Osteoblast (primary cell): ENCODE measurements around the gene PP2D1. TPM values are rescaled to one million over a fixed set of nuclear protein-coding genes. Genes with fewer than 3 reads are reported as not detected.

Experiments
- DNase-seq: peaks from one replicate; pipeline ENCODE4 v3.0.0; 2011; ENCODE audit warnings: low spot score, mixed read lengths; ENCODE audit not compliant: insufficient read length; ENCODE audit errors: missing footprints
- H2AFZ ChIP-seq: 2 replicates; pipeline ENCODE4 v1.6.0; 2011; ENCODE audit warnings: mild to moderate bottlenecking, low read length
- H3K27ac ChIP-seq: 2 replicates; pipeline ENCODE4 v1.5.1; 2011; ENCODE audit warnings: mild to moderate bottlenecking, low read depth, low read length, moderate library complexity
- H3K27me3 ChIP-seq: 2 replicates; pipeline ENCODE4 v1.6.0; 2012; ENCODE audit warnings: mild to moderate bottlenecking, control low read depth, inconsistent platforms, low read length, moderate library complexity; ENCODE audit not compliant: insufficient read depth
- H3K36me3 ChIP-seq: 2 replicates; pipeline ENCODE4 v1.5.1; 2011; ENCODE audit warnings: mild to moderate bottlenecking, low read length, control low read depth, moderate library complexity; ENCODE audit not compliant: insufficient read depth
- H3K4me1 ChIP-seq: 2 replicates; pipeline ENCODE4 v1.5.1; 2011; ENCODE audit warnings: mild to moderate bottlenecking, low read length, control low read depth, moderate library complexity; ENCODE audit not compliant: insufficient read depth
- H3K4me2 ChIP-seq: 2 replicates; pipeline ENCODE4 v1.6.0; 2011; ENCODE audit warnings: mild to moderate bottlenecking, low read length; ENCODE audit not compliant: insufficient read depth
- H3K4me3 ChIP-seq: fragments of 200-600 bp; sonication (generic); 3 replicates; pipeline ENCODE4 v1.5.1; 2012; ENCODE audit warnings: mild to moderate bottlenecking, low read length, inconsistent platforms; ENCODE audit not compliant: insufficient read depth
- H3K79me2 ChIP-seq: 2 replicates; pipeline ENCODE4 v1.6.0; 2012; ENCODE audit warnings: mild to moderate bottlenecking, low read length, control low read depth, inconsistent platforms; ENCODE audit not compliant: insufficient read depth
- H3K9me3 ChIP-seq: 2 replicates; pipeline ENCODE4 v1.5.1; 2011; ENCODE audit warnings: low read depth, low read length, control low read depth
- H4K20me1 ChIP-seq: 2 replicates; pipeline ENCODE4 v1.6.0; 2012; ENCODE audit warnings: mild to moderate bottlenecking, low read length, control low read depth; ENCODE audit not compliant: insufficient read depth
- small RNA-seq: library from RNA; depleted of rRNA; stranded (forward); fragments of <200 nt; gene quantifications from one replicate; pipeline ENCODE3, GENCODE V24; 2012
- total RNA-seq: library from RNA; depleted of rRNA; stranded (reverse); fragments of >200 nt; gene quantifications from 2 replicates; pipeline ENCODE4 v1.2.3, GENCODE V29; 2012
- TF ChIP-seq, protein P1 (sequence below): IDR thresholded peaks from 2 replicates; pipeline ENCODE4 v1.5.1; 2011; ENCODE audit warnings: mild to moderate bottlenecking, low read depth, low read length, moderate library complexity; ENCODE audit errors: extremely low read depth

Gene PP2D1
- total RNA-seq, 1 donor: not detected

DNA sequence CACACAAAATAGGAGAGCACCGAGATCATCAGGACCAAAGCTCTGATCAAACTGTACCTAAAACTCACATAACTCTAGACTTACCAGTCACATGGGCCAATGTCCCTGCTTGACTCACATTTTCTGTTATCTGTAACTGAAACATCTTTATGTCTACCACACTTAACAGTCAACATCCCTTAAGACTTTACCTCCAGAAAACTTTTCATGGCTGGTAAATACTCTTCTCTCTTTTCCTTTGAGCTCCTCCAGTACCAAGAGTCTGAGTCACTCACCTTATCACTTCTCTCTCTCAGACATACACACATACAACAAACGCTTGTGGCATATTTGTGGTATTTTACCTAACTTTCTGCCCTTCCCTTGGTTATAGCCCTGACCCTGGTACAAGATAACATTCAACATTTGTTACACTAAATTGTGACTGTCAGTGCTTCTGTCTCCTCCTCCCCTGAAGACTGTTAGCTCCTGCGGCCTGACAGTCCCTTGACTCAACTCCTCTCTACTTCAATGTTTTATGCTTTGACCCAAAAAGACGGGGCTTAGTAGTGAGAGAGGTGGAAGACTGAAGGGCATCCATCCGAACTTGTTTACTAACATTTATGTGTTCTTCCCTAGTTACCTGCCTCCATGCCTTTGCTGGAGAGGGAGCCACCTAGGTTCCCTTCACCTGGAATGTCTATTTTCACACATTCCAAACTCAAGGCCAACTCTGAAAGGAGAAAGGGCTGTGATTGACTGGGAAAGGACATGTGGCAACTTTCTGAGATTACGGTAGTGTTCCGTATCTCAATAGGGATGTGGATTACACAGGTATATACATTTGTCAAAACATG lies 74.4 kb downstream of the PP2D1 start:
- Histone ChIP-seq H3K27me3 (no peaks in the 10 kb centered on the region), H3K9me3 (no peaks in the 10 kb centered on the region), H4K20me1 (no peaks in the 10 kb centered on the region), H3K79me2 (no peaks in the 10 kb centered on the region), H3K4me2 (no peak overlapping the region), H2AFZ (no peak overlapping the region), H3K4me3 (no peak overlapping the region), H3K4me1 (no peaks in the 10 kb centered on the region), H3K36me3 (no peaks in the 10 kb centered on the region), H3K27ac (no peak overlapping the region)
- TF ChIP-seq, protein P1, sequence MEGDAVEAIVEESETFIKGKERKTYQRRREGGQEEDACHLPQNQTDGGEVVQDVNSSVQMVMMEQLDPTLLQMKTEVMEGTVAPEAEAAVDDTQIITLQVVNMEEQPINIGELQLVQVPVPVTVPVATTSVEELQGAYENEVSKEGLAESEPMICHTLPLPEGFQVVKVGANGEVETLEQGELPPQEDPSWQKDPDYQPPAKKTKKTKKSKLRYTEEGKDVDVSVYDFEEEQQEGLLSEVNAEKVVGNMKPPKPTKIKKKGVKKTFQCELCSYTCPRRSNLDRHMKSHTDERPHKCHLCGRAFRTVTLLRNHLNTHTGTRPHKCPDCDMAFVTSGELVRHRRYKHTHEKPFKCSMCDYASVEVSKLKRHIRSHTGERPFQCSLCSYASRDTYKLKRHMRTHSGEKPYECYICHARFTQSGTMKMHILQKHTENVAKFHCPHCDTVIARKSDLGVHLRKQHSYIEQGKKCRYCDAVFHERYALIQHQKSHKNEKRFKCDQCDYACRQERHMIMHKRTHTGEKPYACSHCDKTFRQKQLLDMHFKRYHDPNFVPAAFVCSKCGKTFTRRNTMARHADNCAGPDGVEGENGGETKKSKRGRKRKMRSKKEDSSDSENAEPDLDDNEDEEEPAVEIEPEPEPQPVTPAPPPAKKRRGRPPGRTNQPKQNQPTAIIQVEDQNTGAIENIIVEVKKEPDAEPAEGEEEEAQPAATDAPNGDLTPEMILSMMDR: no peak
- DNase-seq: no peak

Small RNA genes lying within 50 kb of the gene (small RNA-seq; reads per million reads assigned to genes)
- gene RNU4-85P (not detected), gene RPL39P18 (not detected)

Other genes starting within 250 kb of the PP2D1 start
- 0.29 and 1.8 TPM in 2 replicates for gene EFHB, start 78.0 kb downstream of the PP2D1 start, total RNA-seq
- gene RAB5A, start 65.2 kb downstream of the PP2D1 start, total RNA-seq: 69.1 and 88.1 TPM in 2 replicates
- 11.8 and 15.9 TPM in 2 replicates for gene KAT2B, start 28.2 kb upstream of the PP2D1 start, total RNA-seq
- gene SGO1, start 173.9 kb upstream of the PP2D1 start, total RNA-seq: 0.36 and 0.88 TPM in 2 replicates